Brain microvascular endothelial cell (primary cell): ENCODE data around the gene A3GALT2.

Experiments
- DNase-seq: peaks from one replicate; pipeline ENCODE4 v3.0.0-alpha.2; 2020
- H3K27ac ChIP-seq: fragments of 250-450 bp; sonication (Bioruptor Pico); 2 replicates; pipeline ENCODE4 v1.5.1; 2020; ENCODE audit warnings: mild to moderate bottlenecking, moderate library complexity
- H3K27me3 ChIP-seq: fragments of 250-450 bp; sonication (Bioruptor Pico); replicated peaks from 2 replicates; pipeline ENCODE4 v1.5.1; 2020; ENCODE audit warnings: mild to moderate bottlenecking
- H3K36me3 ChIP-seq: fragments of 250-450 bp; sonication (Bioruptor Pico); replicated peaks from 2 replicates; pipeline ENCODE4 v1.5.1; 2020; ENCODE audit warnings: mild to moderate bottlenecking
- H3K4me3 ChIP-seq: 2 replicates; pipeline ENCODE4 v1.5.1; 2011; ENCODE audit warnings: low read depth, mild to moderate bottlenecking, control low read depth, low read length, moderate library complexity
- CTCF ChIP-seq: IDR thresholded peaks from 2 replicates; pipeline ENCODE4 v1.5.1; 2011; ENCODE audit warnings: low read depth, mild to moderate bottlenecking, moderate library complexity, low read length, control low read depth, inconsistent platforms; ENCODE audit errors: missing control alignments
- in situ Hi-C: cut with HindIII; loops from 2 replicates; pipeline ENCODE4 v1.10.0; 2017; ENCODE audit warnings: low sequenced_read_pairs, low pct_ligation_motif_present

The A3GALT2 gene

GRCh38 chr1:33350611-33351280 is 29.8 kb upstream of the A3GALT2 start:
- peaks cover 40% of the 10 kb centered on the region for H3K36me3 ChIP-seq
- DNase-seq, result no peak
- H3K27ac ChIP-seq, result no peak overlapping the region
- no peaks in the 10 kb centered on the region for H3K27me3 ChIP-seq
- in situ Hi-C loops, result no loop called here
- no peak for TF ChIP-seq CTCF
- peak overlapping the region; percentile 57 for H3K4me3 ChIP-seq

GRCh38 chr1:33349778-33350610 is 29.1 kb upstream of the A3GALT2 start:
- TF ChIP-seq CTCF, result no peak
- Histone ChIP-seq H3K27me3 (no peaks in the 10 kb centered on the region), H3K36me3 (peaks cover 41% of the 10 kb centered on the region), H3K27ac (peak overlapping the region; percentile 93), H3K4me3 (peak overlapping the region; percentile 90)
- no peak for DNase-seq
- in situ Hi-C loops, result no loop called here

DNA sequence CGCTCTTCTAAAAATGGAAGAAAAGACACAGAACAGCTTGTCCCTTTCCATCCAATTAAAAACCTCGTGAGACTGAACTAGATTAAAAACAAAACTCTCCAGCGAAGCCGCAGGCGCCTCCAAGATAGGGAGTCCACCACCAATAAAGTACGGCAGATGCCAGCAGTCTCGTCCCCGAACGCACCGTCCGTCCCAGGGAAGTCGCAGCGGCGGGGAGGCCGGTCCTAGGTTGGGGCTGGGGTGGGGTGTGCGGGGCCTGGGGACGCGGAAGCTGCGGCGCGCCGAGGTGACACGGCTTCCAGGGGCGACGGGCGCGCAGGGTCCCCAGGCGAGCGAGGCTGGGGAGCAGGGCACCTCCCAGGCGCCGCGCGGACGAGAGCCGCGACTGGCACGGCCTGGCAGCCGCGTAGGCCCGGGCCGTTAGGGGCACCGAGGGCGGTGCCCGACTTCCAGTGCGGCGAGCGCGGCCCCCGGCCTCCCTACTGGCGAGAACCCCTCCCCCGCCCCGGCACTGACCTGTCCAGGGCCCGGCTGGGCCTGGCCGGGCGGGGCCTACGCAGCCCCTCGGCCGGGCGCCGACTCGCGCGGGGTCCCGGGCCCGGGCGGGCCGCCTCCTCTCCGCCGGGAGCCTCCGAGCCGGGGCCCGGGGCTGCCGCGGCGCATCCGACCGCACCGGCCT is 28.3 kb upstream of the A3GALT2 start:
- no peak for DNase-seq
- TF ChIP-seq CTCF, result no peak
- peaks cover 41% of the 10 kb centered on the region for H3K36me3 ChIP-seq
- in situ Hi-C loops, result no loop called here
- H3K27me3 ChIP-seq, result no peaks in the 10 kb centered on the region
- H3K4me3 ChIP-seq, result peak overlapping the region; percentile 90
- H3K27ac ChIP-seq, result peak overlapping the region; percentile 93

DNA sequence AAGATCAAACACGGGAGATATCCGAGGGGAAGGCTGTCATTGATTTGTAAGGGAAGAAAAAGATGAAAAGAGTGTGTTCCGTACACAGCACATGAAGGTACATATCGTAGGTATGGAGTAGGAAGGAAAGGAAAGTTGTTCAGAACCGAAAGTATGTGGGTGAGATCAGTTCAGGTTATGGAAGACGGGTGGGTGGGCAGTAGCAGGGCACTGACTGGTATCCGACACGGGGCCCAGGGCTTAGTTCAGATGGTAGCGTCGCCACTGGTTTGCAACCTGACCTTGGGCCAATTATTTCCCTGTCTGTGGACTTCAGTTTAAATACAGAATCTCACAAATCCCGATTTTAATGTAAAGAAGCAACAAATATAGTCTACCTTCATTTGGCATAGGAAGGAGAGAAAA is 27.8 kb upstream of the A3GALT2 start:
- DNase-seq, result no peak
- peak overlapping the region; percentile 90 for H3K4me3 ChIP-seq
- no peak for TF ChIP-seq CTCF
- H3K27ac ChIP-seq, result peak overlapping the region; percentile 93
- peaks cover 41% of the 10 kb centered on the region for H3K36me3 ChIP-seq
- no peaks in the 10 kb centered on the region for H3K27me3 ChIP-seq
- in situ Hi-C loops, result no loop called here

DNA sequence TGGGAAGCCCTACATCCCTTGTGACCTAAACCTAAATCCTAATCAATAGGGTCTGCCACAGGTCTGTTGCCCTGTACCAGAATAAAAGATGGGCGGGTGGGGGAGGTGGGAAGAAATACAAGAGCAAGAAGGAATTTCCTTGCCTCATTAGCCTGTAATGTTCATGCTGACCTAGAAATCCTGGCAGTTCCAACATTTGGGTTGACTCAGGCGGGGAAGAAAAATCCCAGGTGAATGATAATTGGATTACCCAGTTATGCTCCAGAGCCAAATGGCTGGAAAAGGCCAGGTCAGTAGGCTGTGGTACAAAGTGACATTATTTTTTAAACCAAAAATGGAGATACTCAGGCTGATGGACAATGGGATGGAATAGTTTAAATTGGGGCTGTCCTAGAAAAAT is 27.3 kb upstream of the A3GALT2 start:
- no peak for TF ChIP-seq CTCF
- DNase-seq, result no peak
- Histone ChIP-seq H3K4me3 (peak overlapping the region; percentile 90), H3K27me3 (no peaks in the 10 kb centered on the region), H3K27ac (peak overlapping the region; percentile 93), H3K36me3 (peaks cover 42% of the 10 kb centered on the region)
- in situ Hi-C loops, result no loop called here
